GM18907 (cell line): Measurements from ENCODE around the gene ZNF280B.
"Not testable (repeated sequence)": the region's sequence is repeated elsewhere in the genome, so short reads cannot be mapped to it uniquely, and the experiment has no call there.

Experiments
- ATAC-seq: cut with Tn5 transposase; IDR thresholded peaks from one replicate; pipeline ENCODE4 v1.9.1; 2021; ENCODE audit warnings: mild to moderate bottlenecking, moderate library complexity; ENCODE audit not compliant: unreplicated experiment

The ZNF280B gene

GRCh38 chr22:22507743-22508273 lies 734 bp downstream of the ZNF280B start:
- ATAC-seq, result no peak

GRCh38 chr22:22506736-22507135 lies 1.8 kb downstream of the ZNF280B start:
- ATAC-seq, result no peak

DNA sequence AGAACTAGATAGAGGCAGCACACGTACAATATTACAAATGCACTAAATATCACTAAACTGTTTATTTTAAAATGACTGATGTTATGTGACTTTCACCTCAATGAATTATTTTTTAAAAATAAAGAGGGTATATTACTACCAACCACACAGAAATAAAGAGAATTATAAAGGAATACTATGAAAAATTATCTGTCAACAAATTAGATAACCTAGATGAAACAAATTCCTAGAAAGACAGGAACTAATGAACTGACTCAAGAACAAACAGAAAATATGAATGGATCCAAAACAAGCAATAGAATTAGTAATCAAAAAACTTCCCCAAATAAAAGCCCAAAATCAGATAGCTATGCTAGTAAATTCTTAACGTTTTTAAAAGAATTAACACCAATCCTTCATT lies 10.3 kb downstream of the ZNF280B start:
- ATAC-seq, result no peak

DNA sequence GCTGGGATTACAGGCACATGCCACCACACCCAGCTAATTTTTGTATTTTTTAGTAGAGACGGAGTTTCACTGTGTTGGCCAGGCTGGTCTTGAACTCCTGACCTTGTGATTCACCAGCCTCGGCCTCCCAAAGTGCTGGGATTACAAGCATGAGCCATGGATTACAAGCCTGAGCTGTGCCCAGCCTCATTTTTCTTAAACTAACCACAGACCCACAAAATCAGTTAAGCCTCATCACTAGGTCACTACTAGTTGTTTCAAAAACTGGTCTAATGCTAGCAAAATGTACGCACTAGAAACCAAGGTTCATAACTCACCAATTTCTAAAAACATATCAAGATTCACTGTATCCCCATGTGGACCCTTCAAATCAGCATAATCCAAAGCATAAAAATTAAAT lies 17.0 kb downstream of the ZNF280B start:
- ATAC-seq, result not testable (repeated sequence)

GRCh38 chr22:22488736-22489135 lies 19.8 kb downstream of the ZNF280B start:
- ATAC-seq, result no peak

- ATAC-seq, result no peak
Observed at GRCh38 chr22:22487869-22488597, 20.5 kb downstream of the ZNF280B start.

- ATAC-seq, result no peak
Observed at GRCh38 chr22:22487059-22487458, 21.5 kb downstream of the ZNF280B start.

DNA sequence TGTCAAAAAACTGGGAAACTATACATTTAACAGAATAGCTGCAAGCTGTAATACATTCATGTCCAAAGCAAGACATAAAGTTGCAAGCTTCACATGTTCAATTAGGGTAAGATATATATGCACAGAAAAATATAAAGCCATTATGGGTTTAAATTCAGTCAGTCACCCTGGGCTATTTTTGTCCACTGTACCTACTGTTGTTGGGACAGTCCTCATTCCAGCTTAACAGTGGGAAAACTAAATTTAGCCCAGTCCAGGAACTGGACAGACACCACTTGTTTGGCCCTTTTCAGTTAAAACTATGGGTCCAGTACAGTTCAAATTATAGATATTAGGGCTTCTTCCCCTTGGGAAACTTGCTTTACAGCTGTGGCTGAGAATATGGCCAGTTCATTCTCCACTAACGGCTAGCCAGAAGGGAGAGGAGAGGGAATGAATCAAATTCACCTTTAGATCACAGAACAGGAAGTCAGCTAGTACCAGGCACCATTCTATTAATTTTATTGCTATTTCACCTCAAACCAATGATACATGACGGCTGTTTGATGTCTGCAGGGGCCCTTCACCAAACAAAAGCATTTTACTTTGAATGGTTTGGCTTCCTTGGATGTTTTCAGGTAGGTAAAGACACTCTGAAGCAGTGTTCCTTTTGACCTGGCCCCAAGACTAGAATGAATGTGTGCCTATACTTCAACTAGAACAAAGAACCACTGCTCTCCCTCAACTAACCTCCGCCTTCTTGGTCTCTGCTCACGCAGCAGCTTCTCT lies 22.2 kb downstream of the ZNF280B start:
- ATAC-seq, result no peak

- no peak for ATAC-seq
Observed at GRCh38 chr22:22485524-22485923, 23.0 kb downstream of the ZNF280B start.

DNA sequence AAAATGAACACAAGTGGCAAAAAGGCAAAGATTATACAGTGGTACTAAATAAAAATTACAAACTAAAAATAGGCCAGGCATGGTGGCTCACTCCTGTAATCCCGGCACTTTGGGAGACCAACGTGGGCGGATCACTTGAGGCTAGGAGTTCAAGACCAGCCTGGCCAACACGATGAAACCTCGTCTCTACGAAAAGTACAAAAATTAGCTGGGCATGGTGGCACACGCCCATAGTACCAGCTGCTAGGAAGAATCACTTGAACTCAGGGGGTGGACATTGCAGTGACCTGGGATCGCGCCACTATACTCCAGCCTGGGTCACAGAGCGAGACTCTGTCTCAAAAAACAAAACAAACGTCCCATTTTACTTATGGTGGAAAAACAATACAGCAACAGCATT lies 24.5 kb downstream of the ZNF280B start:
- no peak for ATAC-seq

DNA sequence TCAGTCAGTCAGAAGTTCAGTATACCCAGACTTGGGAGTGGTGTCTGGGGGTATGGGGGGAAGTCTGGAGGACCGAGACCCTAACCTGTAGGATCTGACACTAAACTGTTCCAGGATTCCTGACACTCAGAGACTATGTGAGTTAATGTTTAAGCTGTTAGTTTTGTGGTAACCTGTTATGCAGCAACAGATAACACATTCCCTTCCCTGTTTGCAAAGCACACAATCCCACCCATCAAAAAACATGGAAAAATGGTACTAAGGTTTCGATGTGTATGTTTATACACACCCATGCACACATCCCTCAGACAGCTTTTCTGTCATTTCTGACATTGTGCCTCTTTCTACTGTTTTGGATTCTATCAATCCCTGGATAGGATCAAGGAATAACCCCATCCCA lies 27.6 kb downstream of the ZNF280B start:
- ATAC-seq, result no peak

- no peak for ATAC-seq
Observed at GRCh38 chr22:22479999-22480532, 28.5 kb downstream of the ZNF280B start.

DNA sequence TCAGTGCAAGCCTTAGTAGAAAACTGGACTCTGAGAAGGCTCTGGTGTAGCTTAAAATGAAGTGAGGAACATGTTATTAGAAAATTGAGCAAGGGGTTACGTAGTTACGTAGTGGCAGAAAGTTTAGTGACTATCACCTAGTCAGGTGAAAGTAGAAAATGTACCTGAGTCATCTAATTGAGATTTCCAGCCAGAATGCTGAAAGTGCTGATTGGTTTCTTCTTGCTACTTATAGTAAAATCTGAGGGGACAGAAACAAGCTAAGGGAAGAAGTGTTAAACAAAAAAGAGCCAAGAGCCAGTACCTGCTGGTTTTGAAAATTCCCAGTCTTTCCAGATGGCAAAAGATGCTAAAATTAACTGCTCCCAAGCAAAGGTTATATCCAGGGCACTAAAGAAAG lies 29.4 kb downstream of the ZNF280B start:
- ATAC-seq, result no peak

DNA sequence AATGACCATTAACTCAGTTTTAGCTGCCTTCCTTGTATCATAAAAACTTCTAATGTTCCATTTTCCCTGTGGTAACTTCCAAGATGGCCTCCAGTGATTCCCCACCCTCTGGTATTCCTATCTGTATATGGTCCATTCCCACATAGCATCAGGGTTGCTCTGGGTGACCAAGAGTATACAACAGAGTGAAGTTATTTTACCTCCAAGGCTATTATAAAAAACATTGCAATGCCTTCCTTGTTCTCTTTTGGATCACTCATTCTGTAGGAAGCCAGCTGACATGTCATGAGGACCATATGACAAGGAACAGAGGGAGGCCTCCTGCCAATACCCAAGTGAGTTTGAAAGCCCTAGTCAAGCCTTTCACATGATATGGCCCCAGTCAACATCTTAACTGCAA lies 30.1 kb downstream of the ZNF280B start:
- no peak for ATAC-seq

DNA sequence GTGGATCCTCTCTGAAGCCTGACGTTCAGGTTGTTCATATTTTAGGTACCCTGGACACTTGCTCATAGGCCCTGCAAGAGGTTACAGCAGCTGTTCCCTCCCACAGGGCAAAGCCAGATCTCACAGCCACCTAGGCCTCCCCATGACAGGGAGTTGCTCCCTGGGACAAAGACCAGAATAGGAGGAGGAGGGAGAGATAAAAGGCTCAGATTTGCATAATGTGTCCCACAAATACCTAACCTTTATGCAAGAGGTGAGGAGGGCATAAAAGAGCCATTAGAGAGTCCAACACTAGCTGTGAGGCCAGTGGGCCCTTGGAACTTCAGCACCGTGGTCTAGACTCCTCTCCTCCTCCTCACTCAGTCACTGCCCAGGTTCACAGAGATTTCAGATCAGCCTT lies 33.8 kb downstream of the ZNF280B start:
- no peak for ATAC-seq

- ATAC-seq, result not testable (repeated sequence)
Observed at GRCh38 chr22:22471104-22471503, 37.4 kb downstream of the ZNF280B start.

DNA sequence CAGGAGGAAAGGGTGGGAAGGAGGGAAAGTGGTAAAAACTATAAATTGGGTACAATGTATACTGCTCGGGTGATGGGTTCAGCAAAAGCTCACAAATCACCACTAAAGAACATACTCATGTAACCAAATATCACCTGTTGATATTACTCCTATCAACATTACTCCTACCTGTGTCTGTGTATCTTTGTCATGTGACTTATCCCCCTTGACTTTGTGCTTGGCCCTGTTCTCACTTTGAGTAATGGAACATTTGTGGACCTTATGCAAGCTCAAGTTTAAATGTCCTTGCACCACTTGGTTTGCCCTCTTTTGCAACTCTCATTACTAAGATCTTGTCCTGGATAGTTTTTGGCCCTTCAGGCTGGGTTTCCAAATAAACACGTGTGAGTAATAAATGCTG lies 39.0 kb downstream of the ZNF280B start:
- ATAC-seq, result no peak

DNA sequence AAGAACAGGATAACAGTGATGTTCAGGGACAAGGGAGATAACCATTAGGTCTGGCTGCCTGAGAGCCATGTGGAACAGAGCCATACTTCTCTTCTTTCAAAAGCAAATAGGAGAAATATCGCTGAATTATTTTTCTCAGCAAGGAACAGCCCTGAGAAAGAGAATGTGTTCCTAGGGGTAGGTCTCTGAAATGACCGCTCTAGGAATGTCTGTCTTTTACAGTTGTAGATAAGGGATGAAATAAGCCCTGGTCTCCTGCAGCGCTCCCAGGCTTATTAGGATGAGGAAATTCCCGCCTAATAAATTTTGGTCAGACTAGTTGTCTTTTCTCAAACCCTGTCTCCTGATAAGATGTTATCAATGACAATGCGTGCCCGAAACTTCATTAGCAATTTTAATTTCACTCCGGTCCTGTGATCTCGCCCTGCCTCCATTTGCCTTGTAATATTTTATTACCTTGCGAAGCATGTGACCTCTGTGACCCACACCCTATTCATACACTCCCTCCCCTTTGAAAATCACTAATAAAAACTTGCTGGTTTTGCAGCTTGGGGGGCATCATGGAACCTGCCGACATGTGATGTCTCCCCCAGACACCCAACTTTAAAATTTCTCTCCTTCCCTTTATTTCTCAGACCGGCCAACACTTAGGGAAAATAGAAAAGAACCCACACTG lies 39.6 kb downstream of the ZNF280B start:
- ATAC-seq, result not testable (repeated sequence)

DNA sequence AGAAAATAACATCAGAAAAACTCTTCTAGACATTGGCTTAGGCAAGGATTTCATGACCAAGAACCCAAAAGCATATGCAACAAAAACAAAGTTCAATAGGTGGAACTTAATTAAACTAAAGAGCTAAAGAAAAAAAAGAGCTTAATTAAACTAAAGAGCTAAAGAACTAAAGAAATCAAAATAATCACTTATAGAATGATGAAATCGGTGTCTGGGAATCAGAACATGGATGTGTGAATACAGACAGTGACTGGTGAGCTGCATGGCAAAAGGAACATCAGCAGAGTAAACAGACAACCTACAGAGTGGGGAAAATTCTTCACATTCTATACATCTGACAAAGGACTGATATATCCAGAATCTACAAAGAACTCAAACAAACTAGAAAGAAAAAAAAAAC lies 41.4 kb downstream of the ZNF280B start:
- no peak for ATAC-seq

- ATAC-seq, result no peak
Observed at GRCh38 chr22:22465782-22466181, 42.8 kb downstream of the ZNF280B start.

- ATAC-seq, result no peak
Observed at GRCh38 chr22:22465094-22465602, 43.4 kb downstream of the ZNF280B start.
